DLD1 (cell line): ENCODE measurements around the gene ZNF331.
"Not testable (repeated sequence)": the region's sequence is repeated elsewhere in the genome, so short reads cannot be mapped to it uniquely, and the experiment has no call there.

Source experiments
- in situ Hi-C: cut with HindIII; loops from 2 replicates; pipeline ENCODE4 v1.10.0; 2017; ENCODE audit warnings: low sequenced_read_pairs

Gene ZNF331

GRCh38 chr19:53537521-53538377 lies at the start of gene ZNF331:
TSS of gene ZNF331 (plus strand) at chr19:53538145. CDS start at chr19:53569377, 31,232 bp downstream.
- in situ Hi-C loops = no loop called here

- in situ Hi-C loops = no loop called here
These were observed 45.8 kb upstream of the ZNF331 start for GRCh38 chr19:53492153-53492552.

GRCh38 chr19:53497311-53498023 lies 40.5 kb upstream of the ZNF331 start:
- in situ Hi-C loops = not testable (repeated sequence)

- in situ Hi-C loops = not testable (repeated sequence)
These were observed 39.9 kb upstream of the ZNF331 start for GRCh38 chr19:53498024-53498395.

GRCh38 chr19:53503151-53503550 lies 34.8 kb upstream of the ZNF331 start:
- in situ Hi-C loops = not testable (repeated sequence)

- in situ Hi-C loops = not testable (repeated sequence)
These were observed 34.1 kb upstream of the ZNF331 start for GRCh38 chr19:53503671-53504364.

- in situ Hi-C loops = not testable (repeated sequence)
These were observed 33.6 kb upstream of the ZNF331 start for GRCh38 chr19:53504365-53504703.

- in situ Hi-C loops = no loop called here
These were observed 33.1 kb upstream of the ZNF331 start for GRCh38 chr19:53504885-53505284.

GRCh38 chr19:53506728-53507127 lies 31.2 kb upstream of the ZNF331 start:
- in situ Hi-C loops = no loop called here

GRCh38 chr19:53507523-53508442 lies 30.2 kb upstream of the ZNF331 start:
- in situ Hi-C loops = no loop called here

- in situ Hi-C loops = no loop called here
These were observed 28.5 kb upstream of the ZNF331 start for GRCh38 chr19:53509443-53509842.

GRCh38 chr19:53509845-53510244 lies 28.1 kb upstream of the ZNF331 start:
- in situ Hi-C loops = no loop called here

- in situ Hi-C loops = no loop called here
These were observed 26.6 kb upstream of the ZNF331 start for GRCh38 chr19:53511357-53511756.

- in situ Hi-C loops = no loop called here
These were observed 26.0 kb upstream of the ZNF331 start for GRCh38 chr19:53511933-53512374.

GRCh38 chr19:53515047-53515446 lies 22.9 kb upstream of the ZNF331 start:
- in situ Hi-C loops = not testable (repeated sequence)

- in situ Hi-C loops = no loop called here
These were observed 20.7 kb upstream of the ZNF331 start for GRCh38 chr19:53517114-53517741.

GRCh38 chr19:53518121-53518520 lies 19.8 kb upstream of the ZNF331 start:
- in situ Hi-C loops = no loop called here

- in situ Hi-C loops = no loop called here
These were observed 19.2 kb upstream of the ZNF331 start for GRCh38 chr19:53518716-53519115.

GRCh38 chr19:53519446-53519845 lies 18.5 kb upstream of the ZNF331 start:
- in situ Hi-C loops = no loop called here

- in situ Hi-C loops = no loop called here
These were observed 17.8 kb upstream of the ZNF331 start for GRCh38 chr19:53520163-53520546.
